Activated CD8-positive, alpha-beta T cell treated with anti-CD3 and anti-CD28 coated beads for 36 hours (primary cell): ENCODE results near the gene FUT7. TPM values are rescaled to one million over a fixed set of nuclear protein-coding genes. Genes with fewer than 3 reads are reported as not detected.

Source experiments
- ATAC-seq: fragments of 200-7000 bp; cut with Tn5 transposase; one replicate; pipeline ENCODE4 v1.10.0; 2021; ENCODE audit warnings: mild to moderate bottlenecking, moderate library complexity
- CTCF ChIA-PET: fragments of 350-600 bp; sonication (Branson Sonifier 250); formaldehyde crosslinking; loops from one replicate; lab custom pipeline; 2021; ENCODE audit warnings: antibody characterized with exemption; lab: Charles Lee
- POLR2A ChIA-PET: fragments of 350-600 bp; sonication (Branson Sonifier 250); formaldehyde crosslinking; loops from one replicate; lab custom pipeline; 2021; ENCODE audit warnings: antibody characterized with exemption; lab: Charles Lee
- DNase-seq: peaks from one replicate; pipeline ENCODE4 v3.0.0-alpha.2; 2020
- H3K27ac Mint-ChIP-seq: one replicate; pipeline ENCODE4 v1.8.0; 2021; ENCODE audit warnings: mild to moderate bottlenecking, mixed read lengths
- H3K27me3 Mint-ChIP-seq: one replicate; pipeline ENCODE4 v1.8.0; 2021; ENCODE audit warnings: mixed read lengths
- H3K36me3 Mint-ChIP-seq: one replicate; pipeline ENCODE4 v1.8.0; 2021; ENCODE audit warnings: low read depth, mixed read lengths
- H3K4me1 Mint-ChIP-seq: one replicate; pipeline ENCODE4 v1.8.0; 2021; ENCODE audit warnings: low read depth, mixed read lengths
- H3K4me3 Mint-ChIP-seq: one replicate; pipeline ENCODE4 v1.8.0; 2021; ENCODE audit warnings: mild to moderate bottlenecking, moderate library complexity, mixed read lengths
- H3K9me3 Mint-ChIP-seq: one replicate; pipeline ENCODE4 v1.8.0; 2021; ENCODE audit warnings: mixed read lengths
- intact Hi-C: fragments of 100-400 bp; cut with micrococcal nuclease; formaldehyde crosslinking; loops from one replicate; pipeline ENCODE4 v1.10.0; 2022
- total RNA-seq, 2 experiments: library from RNA; stranded (reverse); gene quantifications; one replicate each; pipeline ENCODE4 v1.2.3, GENCODE V29; 2021
- TF ChIP-seq, protein P1 (sequence below): fragments of 200-600 bp; IDR thresholded peaks from one replicate; pipeline ENCODE4 v1.8.0; 2022; ENCODE audit warnings: antibody characterized with exemption, mild to moderate bottlenecking

FUT7 gene
- total RNA-seq, 2 experiments from 2014 or later = 0.09 TPM; not detected in 1

DNA sequence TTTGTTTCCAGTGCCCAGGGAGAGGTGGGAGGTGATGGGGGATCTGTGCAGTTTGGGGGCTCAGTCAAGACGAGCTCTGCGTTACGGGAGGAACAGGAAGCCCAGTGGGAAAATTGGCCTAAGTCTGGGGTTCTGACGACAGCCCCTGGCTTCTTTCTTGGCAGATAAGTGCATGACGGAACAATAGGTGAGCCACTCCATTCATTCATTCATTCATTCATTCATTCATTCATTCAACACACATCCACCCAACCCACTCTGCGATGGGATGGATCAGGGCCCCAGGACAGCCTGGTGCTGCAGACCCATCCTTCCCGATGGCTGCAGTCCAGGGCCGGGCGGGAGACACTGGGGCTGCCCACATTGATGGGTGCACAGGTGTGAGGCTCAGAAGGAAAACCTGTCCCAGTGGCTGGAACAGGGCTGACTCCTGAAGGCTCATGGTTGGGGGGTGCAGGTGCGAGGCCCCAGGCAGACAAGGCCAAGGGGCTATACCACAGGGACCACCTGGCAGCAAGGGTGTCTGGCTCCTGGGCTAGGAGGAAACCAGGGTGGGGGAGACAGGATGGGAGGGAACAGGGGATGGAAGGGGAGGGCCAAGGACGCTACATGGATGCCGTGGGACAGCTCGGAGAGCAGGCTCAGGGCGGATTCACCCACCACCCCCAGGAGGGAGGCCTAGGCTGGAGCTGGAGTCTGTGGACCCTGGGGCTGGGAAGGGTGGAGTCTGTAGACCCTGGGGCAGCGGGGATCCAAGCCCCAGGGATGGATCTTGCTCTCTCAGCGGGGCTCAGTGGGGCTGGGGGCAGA lies 51.0 kb downstream of the FUT7 start:
- H3K36me3 Mint-ChIP-seq = no peaks in the 10 kb centered on the region
- POLR2A ChIA-PET = interaction anchor here (1.2 kb wide), 1 partner anchor 10 kb away, joined by 3 read pairs; no protein-coding TSS in a partner anchor
- intact Hi-C loops = no loop called here
- no peak overlapping the region for H3K27ac Mint-ChIP-seq
- H3K4me3 Mint-ChIP-seq = no peak overlapping the region
- peaks cover 8% of the 10 kb centered on the region for H3K4me1 Mint-ChIP-seq
- TF ChIP-seq, protein P1, sequence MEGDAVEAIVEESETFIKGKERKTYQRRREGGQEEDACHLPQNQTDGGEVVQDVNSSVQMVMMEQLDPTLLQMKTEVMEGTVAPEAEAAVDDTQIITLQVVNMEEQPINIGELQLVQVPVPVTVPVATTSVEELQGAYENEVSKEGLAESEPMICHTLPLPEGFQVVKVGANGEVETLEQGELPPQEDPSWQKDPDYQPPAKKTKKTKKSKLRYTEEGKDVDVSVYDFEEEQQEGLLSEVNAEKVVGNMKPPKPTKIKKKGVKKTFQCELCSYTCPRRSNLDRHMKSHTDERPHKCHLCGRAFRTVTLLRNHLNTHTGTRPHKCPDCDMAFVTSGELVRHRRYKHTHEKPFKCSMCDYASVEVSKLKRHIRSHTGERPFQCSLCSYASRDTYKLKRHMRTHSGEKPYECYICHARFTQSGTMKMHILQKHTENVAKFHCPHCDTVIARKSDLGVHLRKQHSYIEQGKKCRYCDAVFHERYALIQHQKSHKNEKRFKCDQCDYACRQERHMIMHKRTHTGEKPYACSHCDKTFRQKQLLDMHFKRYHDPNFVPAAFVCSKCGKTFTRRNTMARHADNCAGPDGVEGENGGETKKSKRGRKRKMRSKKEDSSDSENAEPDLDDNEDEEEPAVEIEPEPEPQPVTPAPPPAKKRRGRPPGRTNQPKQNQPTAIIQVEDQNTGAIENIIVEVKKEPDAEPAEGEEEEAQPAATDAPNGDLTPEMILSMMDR = no peak
- H3K9me3 Mint-ChIP-seq = no peaks in the 10 kb centered on the region
- H3K27me3 Mint-ChIP-seq = peaks cover 7% of the 10 kb centered on the region
- ATAC-seq = no peak
- DNase-seq = no peak
- CTCF ChIA-PET = no interaction called here

Other genes with a start within 250 kb of the FUT7 start
- gene TMEM141, start 240.7 kb downstream of the FUT7 start, total RNA-seq = 10 to 100 TPM; 50.6 to 51.1 TPM
- gene CCDC183, start 235.8 kb downstream of the FUT7 start, total RNA-seq = under 1 TPM; 0.20 to 0.34 TPM
- gene RABL6, start 224.1 kb downstream of the FUT7 start, total RNA-seq = 10 to 100 TPM; 85.6 to 86.6 TPM
- gene AJM1, start 189.6 kb downstream of the FUT7 start, total RNA-seq = 1 to 10 TPM; 5.8 to 6.4 TPM
- 100 to 1,000 TPM; 123 to 124 TPM for gene PHPT1, start 182.7 kb downstream of the FUT7 start, total RNA-seq
- 10 to 100 TPM; 18.5 to 19.1 TPM for gene MAMDC4, start 179.7 kb downstream of the FUT7 start, total RNA-seq
- 100 to 1,000 TPM; 254 to 270 TPM for gene EDF1, start 165.8 kb downstream of the FUT7 start, total RNA-seq
- gene TRAF2, start 145.6 kb downstream of the FUT7 start, total RNA-seq = 10 to 100 TPM; 34.8 to 40.5 TPM
- gene FBXW5, start 87.3 kb downstream of the FUT7 start, total RNA-seq = 10 to 100 TPM; 53.4 to 54.0 TPM
- under 1 TPM in 1 of 2 experiments, not detected in 1; 0.83 TPM for gene C8G, start 86.8 kb downstream of the FUT7 start, total RNA-seq
- gene LCN12, start 79.8 kb downstream of the FUT7 start, total RNA-seq = 1 to 10 TPM; 1.3 to 2.1 TPM
- not detected for gene PTGDS, start 54.6 kb downstream of the FUT7 start, total RNA-seq
- gene LCNL1, start 49.1 kb downstream of the FUT7 start, total RNA-seq = not detected
- 10 to 100 TPM; 60.5 to 61.8 TPM for gene PAXX, start 39.7 kb downstream of the FUT7 start, total RNA-seq
- not detected for gene CLIC3, start 35.5 kb downstream of the FUT7 start, total RNA-seq
- 10 to 100 TPM; 11.8 to 16.2 TPM for gene ABCA2, start 3.9 kb downstream of the FUT7 start, total RNA-seq
- gene NPDC1, start 14.1 kb upstream of the FUT7 start, total RNA-seq = 10 to 100 TPM; 18.2 to 21.2 TPM
- gene ENTPD2, start 22.0 kb upstream of the FUT7 start, total RNA-seq = not detected
- 10 to 100 TPM; 13.5 to 13.7 TPM for gene SAPCD2, start 38.5 kb upstream of the FUT7 start, total RNA-seq
- 10 to 100 TPM; 49.8 to 50.1 TPM for gene UAP1L1, start 45.4 kb upstream of the FUT7 start, total RNA-seq
- 10 to 100 TPM; 31.1 to 33.2 TPM for gene MAN1B1, start 54.9 kb upstream of the FUT7 start, total RNA-seq
- gene DPP7, start 82.6 kb upstream of the FUT7 start, total RNA-seq = 100 to 1,000 TPM; 222 to 227 TPM
- gene GRIN1, start 107.1 kb upstream of the FUT7 start, total RNA-seq = not detected
- not detected for gene LRRC26, start 138.0 kb upstream of the FUT7 start, total RNA-seq
- not detected for gene TMEM210, start 140.0 kb upstream of the FUT7 start, total RNA-seq
- 10 to 100 TPM; 38.6 to 39.6 TPM for gene ANAPC2, start 156.5 kb upstream of the FUT7 start, total RNA-seq
- gene SSNA1, start 156.6 kb upstream of the FUT7 start, total RNA-seq = 10 to 100 TPM; 53.3 to 58.4 TPM
- gene TPRN, start 168.7 kb upstream of the FUT7 start, total RNA-seq = 1 to 10 TPM; 5.7 to 6.6 TPM
- 10 to 100 TPM; 29.4 to 29.9 TPM for gene TMEM203, start 173.6 kb upstream of the FUT7 start, total RNA-seq
- 10 to 100 TPM; 29.5 to 30.7 TPM for gene NDOR1, start 173.6 kb upstream of the FUT7 start, total RNA-seq
- 10 to 100 TPM in 1 of 2 experiments, 1 to 10 TPM in 1; 8.0 to 10.4 TPM for gene RNF208, start 190.2 kb upstream of the FUT7 start, total RNA-seq
- gene CYSRT1, start 193.1 kb upstream of the FUT7 start, total RNA-seq = under 1 TPM in 1 of 2 experiments, not detected in 1; 0.34 TPM
- gene RNF224, start 195.4 kb upstream of the FUT7 start, total RNA-seq = not detected
- gene SLC34A3, start 198.8 kb upstream of the FUT7 start, total RNA-seq = not detected
- gene TUBB4B, start 209.2 kb upstream of the FUT7 start, total RNA-seq = 100 to 1,000 TPM; 228 to 230 TPM
- not detected for gene STPG3, start 219.2 kb upstream of the FUT7 start, total RNA-seq
- 10 to 100 TPM; 50.9 to 54.3 TPM for gene NELFB, start 223.2 kb upstream of the FUT7 start, total RNA-seq
- gene TOR4A, start 245.6 kb upstream of the FUT7 start, total RNA-seq = 1 to 10 TPM; 2.9 to 3.0 TPM